Measurements from ENCODE around the gene PRR29.

PRR29 gene

DNA sequence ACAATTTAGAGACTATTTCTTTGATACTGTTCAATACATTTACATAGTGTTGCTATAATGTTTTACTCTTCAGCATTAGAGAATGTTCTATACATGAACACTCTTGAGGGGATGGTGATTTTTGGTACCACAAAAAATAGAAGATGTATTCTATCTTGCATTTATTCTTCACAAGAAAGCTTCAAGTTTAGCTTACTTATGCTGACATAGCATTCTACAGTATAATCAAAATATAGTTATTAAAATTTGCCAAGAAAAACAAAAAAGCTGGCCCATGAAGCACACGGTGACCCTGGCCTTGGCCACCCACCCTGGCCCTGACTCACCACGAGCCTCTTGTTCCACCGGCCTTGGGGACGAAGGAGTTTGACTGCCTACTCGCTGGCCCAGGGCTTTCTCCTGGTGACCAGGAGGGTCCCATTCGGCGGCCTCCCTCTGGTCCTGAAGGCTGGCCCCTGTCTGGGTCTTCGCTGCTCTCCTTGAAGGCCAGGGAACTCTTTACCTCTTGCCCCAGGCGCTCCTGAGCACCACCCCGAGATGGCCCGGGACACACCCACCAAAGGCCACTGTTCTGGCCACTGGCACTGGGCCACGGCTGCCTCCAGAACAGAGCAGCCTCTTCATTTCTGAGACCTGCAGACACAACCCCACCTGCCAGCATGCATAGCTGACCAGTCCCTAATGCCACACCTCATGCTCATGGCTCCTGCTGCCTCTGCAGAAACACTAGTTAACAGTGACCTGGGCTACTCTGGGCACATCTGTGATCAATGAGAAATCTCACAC is 44.7 kb downstream of the PRR29 start:
- peaks cover 35 to 40% of the 10 kb centered on the region in 2 donors for H3K36me3 Mint-ChIP-seq
- H3K4me1 Mint-ChIP-seq: no peaks in the 10 kb centered on the region
- no peak for DNase-seq
- no peak overlapping the region for H3K27ac Mint-ChIP-seq
- no peaks in the 10 kb centered on the region for H3K27me3 Mint-ChIP-seq
- no peak overlapping the region for H3K4me3 Mint-ChIP-seq
- H3K9me3 Mint-ChIP-seq: no peaks in the 10 kb centered on the region
- no peak for ATAC-seq (replicated peaks)

DNA sequence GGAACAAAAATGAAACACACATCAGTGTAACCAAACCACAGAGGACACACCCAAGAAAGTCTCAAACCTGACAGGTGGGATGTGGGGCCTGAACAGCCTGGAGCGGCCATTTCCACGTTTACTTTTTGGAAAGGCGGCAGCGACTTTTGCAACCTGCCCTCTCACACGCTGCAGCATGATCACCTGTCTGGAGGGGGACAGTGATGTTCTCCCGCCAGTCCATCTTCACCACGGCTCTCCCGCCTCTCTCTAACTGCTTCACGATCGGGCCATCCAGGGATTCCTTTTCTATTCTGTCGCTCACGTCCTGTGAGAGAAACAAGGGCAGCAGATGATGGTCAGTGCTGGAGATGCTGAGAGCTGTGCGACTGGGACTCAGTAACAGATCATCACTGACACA is 47.0 kb downstream of the PRR29 start:
- H3K27ac Mint-ChIP-seq: no peak overlapping the region
- no peaks in the 10 kb centered on the region for H3K4me1 Mint-ChIP-seq
- H3K4me3 Mint-ChIP-seq: no peak overlapping the region
- peaks cover 34 to 48% of the 10 kb centered on the region in 2 donors for H3K36me3 Mint-ChIP-seq
- H3K9me3 Mint-ChIP-seq: no peaks in the 10 kb centered on the region
- H3K27me3 Mint-ChIP-seq: no peaks in the 10 kb centered on the region
- ATAC-seq (replicated peaks) (no peak), DNase-seq (no peak)

DNA sequence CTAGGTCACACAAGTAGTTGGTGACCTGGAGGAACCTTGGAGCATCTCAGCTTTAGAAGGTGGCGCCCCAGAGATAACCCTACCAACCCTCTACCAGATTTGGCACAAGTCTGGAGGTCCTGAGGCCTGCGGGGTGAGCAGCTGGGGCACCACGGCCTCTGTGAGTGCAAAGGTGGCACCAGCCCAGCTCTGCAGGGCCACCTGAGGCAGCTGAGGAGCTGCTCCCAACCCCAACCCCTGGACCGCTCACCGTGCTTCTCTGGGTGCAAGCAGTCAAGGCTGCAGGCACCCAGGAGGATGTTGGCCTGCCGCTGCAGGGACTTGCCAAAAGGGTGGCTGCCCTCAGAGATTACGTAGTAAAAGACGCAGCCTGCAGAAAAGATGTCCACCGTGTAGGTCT is 50.7 kb downstream of the PRR29 start:
- ATAC-seq (replicated peaks) (no peak), DNase-seq (no peak)
- peaks cover 34 to 56% of the 10 kb centered on the region in 2 donors for H3K36me3 Mint-ChIP-seq
- H3K27ac Mint-ChIP-seq: no peak overlapping the region
- H3K9me3 Mint-ChIP-seq: no peaks in the 10 kb centered on the region
- H3K4me1 Mint-ChIP-seq: peaks cover 7% of the 10 kb centered on the region in 2 donors
- H3K27me3 Mint-ChIP-seq: no peaks in the 10 kb centered on the region
- no peak overlapping the region for H3K4me3 Mint-ChIP-seq

DNA sequence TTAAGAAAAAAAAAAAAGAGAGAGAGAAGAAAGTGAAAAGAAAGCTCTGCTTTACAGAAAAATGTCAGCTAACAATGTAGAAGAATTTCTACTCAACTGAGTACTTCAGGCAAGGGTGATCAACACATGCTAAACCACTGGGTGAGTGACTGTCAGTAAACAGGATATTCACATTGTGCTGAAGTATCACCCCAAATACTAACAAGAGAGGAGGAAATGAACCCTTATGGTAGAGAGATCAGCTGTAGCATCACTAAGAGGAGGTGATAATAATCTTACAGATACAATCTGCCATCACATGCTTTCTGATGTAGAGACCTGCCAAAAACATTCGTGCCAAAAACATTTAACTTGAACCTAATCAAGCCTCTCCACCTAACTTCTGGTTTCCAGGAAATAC is 53.0 kb downstream of the PRR29 start:
- H3K4me1 Mint-ChIP-seq: peaks cover 7 to 10% of the 10 kb centered on the region in 2 donors

DNA sequence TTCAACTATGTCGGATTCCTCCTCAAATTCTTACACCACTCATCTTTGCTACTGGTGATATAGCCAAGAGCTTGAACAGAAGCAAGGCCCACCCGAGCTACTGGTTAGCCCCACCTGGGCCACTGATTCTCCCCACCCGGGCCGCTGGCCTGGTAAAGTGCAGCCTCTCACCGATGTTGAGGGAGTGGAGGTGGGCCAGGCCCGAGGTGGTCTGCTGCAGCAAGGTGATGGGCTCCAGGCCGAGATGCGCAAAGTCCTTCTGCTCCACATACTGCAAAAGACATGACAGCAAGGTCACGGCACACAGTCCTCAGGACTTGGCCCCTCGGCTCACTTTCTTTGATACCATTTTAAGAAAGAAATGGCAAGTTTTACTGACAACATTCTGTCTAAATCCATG is 55.0 kb downstream of the PRR29 start:
- Mint-ChIP-seq H3K27me3 (no peaks in the 10 kb centered on the region), H3K27ac (no peak overlapping the region), H3K36me3 (peaks cover 24 to 53% of the 10 kb centered on the region in 2 donors), H3K4me3 (no peak overlapping the region), H3K4me1 (peaks cover 14 to 18% of the 10 kb centered on the region in 2 donors), H3K9me3 (no peaks in the 10 kb centered on the region)
- DNase-seq (no peak), ATAC-seq (replicated peaks) (no peak)

More for the DNA sequence above, 53.0 kb downstream of the PRR29 start:
- Mint-ChIP-seq H3K36me3 (peaks cover 30 to 53% of the 10 kb centered on the region in 2 donors), H3K27ac (no peak overlapping the region), H3K9me3 (no peaks in the 10 kb centered on the region), H3K4me3 (no peak overlapping the region), H3K27me3 (no peaks in the 10 kb centered on the region)
- ATAC-seq (replicated peaks) (no peak), DNase-seq (no peak)

Data from stimulated activated naive B cell treated with anti-CD40 and anti-IgM and Interleukin-4, amounts not matched to agents 10 μg/mL and 1 μg/mL and 100 μg/mL, for 72 hours (primary cell).